ENCODE results near the gene ELN. TPM values are rescaled to one million over a fixed set of nuclear protein-coding genes. Genes with fewer than 3 reads are reported as not detected.

ELN gene
- total RNA-seq, 4 donors from 2014 or later: 5.3 to 14.8 (median 6.9) TPM

GRCh38 chr7:74068378-74069085, 40.6 kb downstream of the ELN start:
- H3K27ac ChIP-seq: no peak overlapping the region
- H3K9me3 ChIP-seq: no peaks in the 10 kb centered on the region
- H3K4me1 ChIP-seq: no peaks in the 10 kb centered on the region
- H3K36me3 ChIP-seq: no peaks in the 10 kb centered on the region
- intact Hi-C loops (cut with DNase I; ENCODE audit: low total_unique reads) (loop anchor here (1.0 to 5.0 kb wide), 3 partner anchors 114 to 333 kb away; no protein-coding TSS in a partner anchor), in situ Hi-C loops (cut with MboI; ENCODE audit: low sequenced_read_pairs in 4 of 4) (loop anchor here (5.0 to 25.0 kb wide), 3 partner anchors 319 to 336 kb away; no protein-coding TSS in a partner anchor)
- ATAC-seq (no peak), DNase-seq (no peak)
- no peak overlapping the region for H3K4me3 ChIP-seq
- no peaks in the 10 kb centered on the region for H3K27me3 ChIP-seq
- no peak for TF ChIP-seq CTCF (IDR thresholded peaks at IDR 0.05 in 4 of 5, conservative IDR thresholded peaks at IDR 0.05 in 1 of 5)

DNA sequence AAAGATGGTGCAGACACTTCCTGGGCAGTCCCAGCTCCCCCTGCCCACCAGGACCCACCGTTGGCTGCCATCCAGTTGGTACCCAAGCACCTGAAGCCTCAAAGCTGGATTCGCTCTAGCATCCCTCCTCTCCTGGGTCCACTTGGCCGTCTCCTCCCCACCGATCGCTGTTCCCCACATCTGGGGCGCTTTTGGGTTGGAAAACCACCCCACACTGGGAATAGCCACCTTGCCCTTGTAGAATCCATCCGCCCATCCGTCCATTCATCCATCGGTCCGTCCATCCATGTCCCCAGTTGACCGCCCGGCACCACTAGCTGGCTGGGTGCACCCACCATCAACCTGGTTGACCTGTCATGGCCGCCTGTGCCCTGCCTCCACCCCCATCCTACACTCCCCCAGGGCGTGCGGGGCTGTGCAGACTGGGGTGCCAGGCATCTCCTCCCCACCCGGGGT, 41.1 kb downstream of the ELN start:
- in situ Hi-C loops (cut with MboI; ENCODE audit: low sequenced_read_pairs in 4 of 4): loop anchor here (5.0 to 25.0 kb wide), 3 partner anchors 318 to 336 kb away; no protein-coding TSS in a partner anchor
- no peaks in the 10 kb centered on the region for H3K9me3 ChIP-seq
- DNase-seq: no peak
- H3K27ac ChIP-seq: no peak overlapping the region
- H3K4me3 ChIP-seq: no peak overlapping the region
- no peaks in the 10 kb centered on the region for H3K27me3 ChIP-seq
- TF ChIP-seq POLR2A (IDR thresholded peaks at IDR 0.05) (no peak), CTCF (IDR thresholded peaks at IDR 0.05 in 4 of 5, conservative IDR thresholded peaks at IDR 0.05 in 1 of 5) (no peak)
- H3K4me1 ChIP-seq: no peaks in the 10 kb centered on the region
- intact Hi-C loops (cut with DNase I; ENCODE audit: low total_unique reads): loop anchor here (5.0 kb wide), 2 partner anchors 113 to 138 kb away; no protein-coding TSS in a partner anchor
- ATAC-seq: no peak
- no peaks in the 10 kb centered on the region for H3K36me3 ChIP-seq

DNA sequence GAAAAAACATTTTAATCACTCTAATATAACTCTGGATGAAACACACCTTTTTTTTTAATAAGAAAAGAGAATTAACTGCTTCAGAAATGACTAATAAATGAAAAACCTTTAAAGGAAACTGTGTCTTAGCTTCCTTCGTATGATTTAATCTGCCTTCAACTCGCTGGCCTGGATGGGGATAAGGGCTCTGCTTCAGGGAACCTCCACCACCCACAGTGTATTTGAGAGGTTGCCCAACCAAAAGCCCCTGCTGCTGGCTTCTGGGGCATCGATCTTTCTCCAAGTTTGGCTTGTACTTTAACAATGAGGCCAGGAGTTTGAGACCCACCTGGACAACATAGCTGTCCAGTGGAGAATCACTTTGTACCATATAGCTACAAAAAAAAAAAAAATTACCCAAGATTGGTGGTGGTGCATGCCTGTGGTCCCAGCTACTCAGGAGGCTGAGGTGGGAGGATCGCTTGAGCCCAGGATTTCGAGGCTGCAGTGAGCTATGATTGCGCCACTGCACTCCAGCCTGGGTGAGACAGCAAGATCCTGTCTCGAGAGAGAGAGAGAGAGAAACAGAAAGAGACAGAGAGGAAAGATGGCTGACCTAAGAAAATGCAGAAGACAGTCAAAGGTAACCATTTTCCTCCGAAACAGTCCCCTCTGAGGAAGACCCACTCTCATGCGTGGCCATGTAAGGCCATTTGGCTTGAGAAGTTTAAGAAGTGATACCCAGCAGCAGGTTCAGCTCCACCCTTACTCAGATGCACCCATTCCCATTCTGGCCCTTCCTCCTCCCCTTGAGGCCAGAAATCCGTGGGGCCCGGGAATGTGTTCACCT, 42.0 kb downstream of the ELN start:
- no peak overlapping the region for H3K27ac ChIP-seq
- in situ Hi-C loops (cut with MboI; ENCODE audit: low sequenced_read_pairs in 4 of 4) (loop anchor here (5.0 to 25.0 kb wide), 3 partner anchors 317 to 335 kb away; no protein-coding TSS in a partner anchor), intact Hi-C loops (cut with DNase I; ENCODE audit: low total_unique reads) (loop anchor here (5.0 kb wide), 2 partner anchors 112 to 137 kb away; no protein-coding TSS in a partner anchor)
- ATAC-seq (no peak), DNase-seq (no peak)
- no peaks in the 10 kb centered on the region for H3K4me1 ChIP-seq
- no peaks in the 10 kb centered on the region for H3K9me3 ChIP-seq
- TF ChIP-seq POLR2A (IDR thresholded peaks at IDR 0.05) (no peak), CTCF (IDR thresholded peaks at IDR 0.05 in 4 of 5, conservative IDR thresholded peaks at IDR 0.05 in 1 of 5) (no peak)
- H3K4me3 ChIP-seq: no peak overlapping the region
- H3K27me3 ChIP-seq: no peaks in the 10 kb centered on the region
- H3K36me3 ChIP-seq: no peaks in the 10 kb centered on the region

GRCh38 chr7:74070619-74070921, 42.6 kb downstream of the ELN start:
- Histone ChIP-seq H3K27me3 (no peaks in the 10 kb centered on the region), H3K27ac (no peak overlapping the region), H3K4me3 (no peak overlapping the region), H3K4me1 (no peaks in the 10 kb centered on the region), H3K9me3 (no peaks in the 10 kb centered on the region), H3K36me3 (no peaks in the 10 kb centered on the region)
- intact Hi-C loops (cut with DNase I; ENCODE audit: low total_unique reads): no loop called here
- DNase-seq (no peak), ATAC-seq (no peak)
- in situ Hi-C loops (cut with MboI; ENCODE audit: low sequenced_read_pairs in 4 of 4): loop anchor here in 1 of 4 donors (25.0 kb wide), 1 partner anchor 317 kb away; no protein-coding TSS in a partner anchor
- no peak for TF ChIP-seq CTCF (IDR thresholded peaks at IDR 0.05 in 4 of 5, conservative IDR thresholded peaks at IDR 0.05 in 1 of 5)
